Right cardiac atrium (tissue), 5 donors: Measurements from ENCODE around the gene YPEL2. TPM values are rescaled to one million over a fixed set of nuclear protein-coding genes. Genes with fewer than 3 reads are reported as not detected.

ENCODE experiments used
- ATAC-seq, 2 donors: fragments of 200-7000 bp; cut with Tn5 transposase; one replicate each; pipeline versions ENCODE4 v1.8.0 to v1.9.1; 2020; ENCODE audit warnings: moderate library complexity in 2 of 2, mild to moderate bottlenecking in 1 of 2
- DNase-seq, 3 donors: peaks; one replicate each; pipeline ENCODE4 v3.0.0-alpha.2; 2020
- H3K27ac ChIP-seq: one replicate; pipeline ENCODE4 v1.5.1; 2013; ENCODE audit warnings: mild to moderate bottlenecking, low read length, control low read depth, moderate library complexity
- H3K27me3 ChIP-seq: one replicate; pipeline ENCODE4 v1.6.1; 2013; ENCODE audit not compliant: control insufficient read depth, insufficient read depth
- H3K4me1 ChIP-seq: one replicate; pipeline ENCODE4 v1.6.1; 2013; ENCODE audit warnings: low read length; ENCODE audit not compliant: control insufficient read depth, insufficient read depth
- H3K4me3 ChIP-seq: one replicate; pipeline ENCODE4 v1.5.1; 2013; ENCODE audit warnings: low read length, control low read depth
- H3K9me3 ChIP-seq: one replicate; pipeline ENCODE4 v1.6.1; 2013; ENCODE audit warnings: low read length; ENCODE audit not compliant: control insufficient read depth
- WGBS: extraction: QIAGEN DNeasy Blood & Tissue Kit; methylation state at CpG from one replicate; pipeline ENCODE4 v1.1.7; 2013; 5-methylcytosine and 5-hydroxymethylcytosine counted together
- intact Hi-C, 4 donors: fragments of 100-400 bp; cut with DNase I; formaldehyde crosslinking; loops; one replicate each; pipeline versions ENCODE4 v1.11.0 to v1.14.0; 2022 to 2023
- polyA plus RNA-seq: library from polyadenylated mRNA; stranded (reverse); fragments of 200-250 nt; gene quantifications from one replicate; pipeline ENCODE4 v1.2.3, GENCODE V29; 2013
- total RNA-seq, 4 donors: library from RNA; stranded (reverse); fragmentation: NEBNext Ultra II Directional; extraction: Animal tissue kit (Norgen Biotek cat#: 25700); gene quantifications; one replicate each; pipeline ENCODE4 v1.2.1, GENCODE V29; 2021
- donor health status: healthy with polysubstance abuse.
- donor health status: DM: no; HTN: yes; CAD: no.
- donor health status: DM: no; HTN: no; CAD: no.
- donor health status: DM: no; HTN: yes; CAD: no; lungs with severe emphysema.
- donor health status: DM: yes; HTN: yes; CAD: no.

YPEL2 gene
- total and polyA plus RNA-seq, 5 donors, result 12.5 to 33.9 (median 23.1) TPM

- H3K4me3 ChIP-seq, result no peak overlapping the region
- WGBS, result 94% methylated on average over 9 of the region's 9 CpGs
- H3K27me3 ChIP-seq, result no peaks in the 10 kb centered on the region
- ATAC-seq (no peak), DNase-seq (no peak)
- intact Hi-C loops, result no loop called here
- no peaks in the 10 kb centered on the region for H3K4me1 ChIP-seq
- no peak overlapping the region for H3K27ac ChIP-seq
- no peaks in the 10 kb centered on the region for H3K9me3 ChIP-seq
Measured at GRCh38 chr17:59396134-59396826, 64.8 kb downstream of the YPEL2 start.

DNA sequence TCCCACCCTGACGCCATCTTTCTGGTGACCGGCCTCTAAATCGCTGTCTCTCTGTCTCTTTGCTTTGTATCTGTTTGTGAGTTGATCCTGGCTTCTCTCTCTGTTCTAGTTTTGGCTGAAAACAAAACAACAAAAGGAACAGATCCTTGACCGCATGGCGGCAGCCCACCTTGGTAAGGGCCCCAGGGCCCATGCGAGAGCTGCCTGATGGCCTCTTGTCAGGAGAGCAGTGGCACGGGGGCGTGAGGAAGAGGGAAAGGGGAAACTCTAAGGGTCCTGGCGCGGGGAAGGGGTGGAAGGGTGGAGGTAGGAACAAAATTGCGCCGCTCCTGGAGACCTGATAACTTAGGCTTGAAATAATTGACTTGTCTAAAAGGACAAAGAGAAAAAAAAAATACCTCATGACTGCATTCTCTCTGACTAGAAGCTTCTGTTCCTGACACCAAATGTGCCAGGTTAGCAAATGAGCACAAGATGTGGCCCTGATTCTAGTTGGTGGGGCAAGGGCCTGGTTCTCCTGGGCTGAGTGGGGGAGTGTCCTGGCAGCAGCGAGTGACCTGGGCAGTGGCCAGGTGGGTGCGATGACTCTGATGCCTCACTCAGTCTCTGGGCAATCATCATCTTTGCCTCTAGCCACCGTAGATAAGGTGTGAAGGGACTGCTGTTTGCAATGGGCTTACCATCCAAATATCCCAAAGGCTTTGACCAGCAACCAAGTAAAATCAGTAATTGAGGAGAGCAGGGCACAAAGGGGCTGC lies 66.0 kb downstream of the YPEL2 start:
- Histone ChIP-seq H3K27ac (no peak overlapping the region), H3K9me3 (no peaks in the 10 kb centered on the region), H3K4me3 (no peak overlapping the region), H3K4me1 (no peaks in the 10 kb centered on the region), H3K27me3 (no peaks in the 10 kb centered on the region)
- WGBS, result 92% methylated on average over 15 of the region's 15 CpGs
- ATAC-seq (no peak), DNase-seq (no peak)
- intact Hi-C loops, result no loop called here

DNA sequence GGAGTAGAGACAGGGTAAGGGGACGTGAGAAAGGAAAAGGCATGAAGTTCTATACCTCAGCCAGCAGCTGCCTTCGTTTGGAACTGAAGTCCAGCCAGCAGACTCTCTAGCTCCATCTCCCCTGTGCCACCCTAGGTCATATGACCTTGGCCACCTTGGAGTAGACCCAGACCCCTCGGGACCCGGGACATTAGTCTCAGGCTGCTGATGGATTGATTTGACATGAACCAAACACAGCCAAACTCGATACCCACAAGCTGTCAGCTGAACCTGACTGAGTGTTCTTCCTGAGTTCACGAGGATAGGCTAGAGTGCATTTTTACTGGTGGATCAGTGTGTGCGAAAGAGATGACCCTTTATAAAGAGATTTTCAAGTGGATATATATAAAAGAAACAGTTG lies 68.5 kb downstream of the YPEL2 start:
- Histone ChIP-seq H3K27me3 (no peaks in the 10 kb centered on the region), H3K4me3 (no peak overlapping the region), H3K9me3 (no peaks in the 10 kb centered on the region), H3K27ac (peak overlapping the region; percentile 63), H3K4me1 (no peaks in the 10 kb centered on the region)
- 43% methylated on average over 7 of the region's 7 CpGs for WGBS
- DNase-seq (no peak), ATAC-seq (peak in 1 of 2 donors; percentile 42)
- intact Hi-C loops, result no loop called here

- DNase-seq, result no peak
- intact Hi-C loops, result no loop called here
- Histone ChIP-seq H3K27me3 (no peaks in the 10 kb centered on the region), H3K27ac (no peak overlapping the region), H3K4me1 (no peaks in the 10 kb centered on the region), H3K4me3 (no peak overlapping the region), H3K9me3 (no peaks in the 10 kb centered on the region)
- no peak for ATAC-seq
- 76% methylated on average over 5 of the region's 5 CpGs for WGBS
Measured at GRCh38 chr17:59400858-59401257, 69.4 kb downstream of the YPEL2 start.

DNA sequence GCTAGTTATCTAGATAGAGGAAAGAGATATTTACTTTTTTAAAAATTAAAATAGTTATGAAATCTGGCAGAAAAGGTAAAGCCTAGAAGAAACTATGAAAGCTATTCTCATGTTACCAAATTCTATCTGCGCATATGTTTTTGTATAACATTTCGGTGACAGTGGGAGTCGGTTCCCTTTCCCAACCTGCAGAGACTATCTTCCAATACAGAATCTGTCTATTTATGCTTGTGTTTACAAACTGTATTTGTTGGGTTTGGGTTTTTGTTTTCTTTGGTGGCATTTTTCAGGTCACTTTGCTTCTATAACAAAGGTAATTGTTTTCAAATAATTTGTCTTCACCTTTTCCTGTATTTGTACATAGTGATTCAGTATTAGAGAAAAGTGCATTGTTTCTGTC lies 69.8 kb downstream of the YPEL2 start:
- no peak for ATAC-seq

DNA sequence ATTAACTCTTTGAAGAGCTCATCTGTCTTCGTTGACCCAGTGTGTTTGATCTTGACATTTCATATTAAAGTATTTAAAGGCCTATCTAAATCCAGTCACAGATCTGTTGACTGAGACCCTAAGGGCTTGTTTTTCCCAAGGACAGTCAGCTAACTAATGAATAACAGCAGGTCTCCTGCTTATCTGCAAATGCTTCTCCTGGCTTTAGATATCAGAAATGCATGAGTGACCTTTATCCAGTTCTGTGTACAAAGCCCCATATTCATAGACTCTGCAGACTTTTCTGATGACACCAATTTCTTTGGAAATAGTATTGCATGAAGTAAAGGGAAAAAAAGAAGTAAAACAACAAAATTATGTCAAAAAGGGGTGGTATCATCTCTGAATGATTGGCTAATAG lies 70.3 kb downstream of the YPEL2 start:
- ATAC-seq (no peak), DNase-seq (no peak)
- 43% methylated on average over 1 of the region's 1 CpG for WGBS
- Histone ChIP-seq H3K9me3 (no peaks in the 10 kb centered on the region), H3K27ac (no peak overlapping the region), H3K27me3 (no peaks in the 10 kb centered on the region), H3K4me1 (no peaks in the 10 kb centered on the region), H3K4me3 (no peak overlapping the region)
- intact Hi-C loops, result no loop called here

More for the DNA sequence above, 69.8 kb downstream of the YPEL2 start:
- H3K9me3 ChIP-seq, result no peaks in the 10 kb centered on the region
- H3K27me3 ChIP-seq, result no peaks in the 10 kb centered on the region
- 95% methylated on average over 3 of the region's 3 CpGs for WGBS
- intact Hi-C loops, result no loop called here
- H3K4me1 ChIP-seq, result no peaks in the 10 kb centered on the region
- no peak overlapping the region for H3K4me3 ChIP-seq
- no peak for DNase-seq
- no peak overlapping the region for H3K27ac ChIP-seq

DNA sequence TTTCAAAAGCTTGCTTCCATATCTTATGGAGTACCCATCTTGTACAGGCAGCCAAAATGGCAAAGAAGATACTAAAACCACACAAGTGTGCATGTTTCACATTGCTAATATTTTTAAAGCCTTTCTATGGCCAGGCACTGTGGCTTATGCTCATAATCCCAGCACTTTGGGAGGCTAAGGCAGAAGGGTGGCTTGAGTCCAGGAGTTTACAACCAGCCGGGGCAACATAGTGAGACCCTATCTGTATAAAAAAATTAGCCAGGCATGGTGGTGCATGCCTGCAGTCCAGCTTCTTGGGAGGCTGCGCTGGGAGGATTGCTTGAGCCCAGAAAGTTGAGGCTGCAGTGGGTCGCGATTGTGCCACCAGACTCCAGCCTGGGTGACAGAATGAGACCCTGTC lies 71.3 kb downstream of the YPEL2 start:
- H3K27ac ChIP-seq, result no peak overlapping the region
- no peaks in the 10 kb centered on the region for H3K4me1 ChIP-seq
- no peaks in the 10 kb centered on the region for H3K9me3 ChIP-seq
- no peak for ATAC-seq
- DNase-seq, result no peak
- 93% methylated on average over 4 of the region's 4 CpGs for WGBS
- intact Hi-C loops, result no loop called here
- no peak overlapping the region for H3K4me3 ChIP-seq
- H3K27me3 ChIP-seq, result no peaks in the 10 kb centered on the region

- WGBS, result 80% methylated on average over 3 of the region's 3 CpGs
- H3K27ac ChIP-seq, result no peak overlapping the region
- no peaks in the 10 kb centered on the region for H3K4me1 ChIP-seq
Measured at GRCh38 chr17:59404471-59404870, 73.0 kb downstream of the YPEL2 start.

GRCh38 chr17:59405944-59406705 lies 74.7 kb downstream of the YPEL2 start:
- no peak for ATAC-seq
- H3K27ac ChIP-seq, result peak overlapping the region; percentile 5
- no peak for DNase-seq
- H3K4me1 ChIP-seq, result no peaks in the 10 kb centered on the region
- no peak overlapping the region for H3K4me3 ChIP-seq
- intact Hi-C loops, result no loop called here
- no peaks in the 10 kb centered on the region for H3K9me3 ChIP-seq
- H3K27me3 ChIP-seq, result no peaks in the 10 kb centered on the region
- WGBS, result 78% methylated on average over 13 of the region's 13 CpGs

More at GRCh38 chr17:59404471-59404870, 73.0 kb downstream of the YPEL2 start:
- DNase-seq (no peak), ATAC-seq (no peak)
- Histone ChIP-seq H3K27me3 (no peaks in the 10 kb centered on the region), H3K4me3 (no peak overlapping the region), H3K9me3 (no peaks in the 10 kb centered on the region)
- intact Hi-C loops, result no loop called here

- WGBS, result 42% methylated on average over 7 of the region's 7 CpGs
Measured at GRCh38 chr17:59406808-59407381, 75.4 kb downstream of the YPEL2 start.

More at GRCh38 chr17:59406808-59407381, 75.4 kb downstream of the YPEL2 start:
- H3K4me3 ChIP-seq, result no peak overlapping the region
- no peaks in the 10 kb centered on the region for H3K9me3 ChIP-seq
- ATAC-seq, result peak; percentile 70 to 77
- no peaks in the 10 kb centered on the region for H3K27me3 ChIP-seq
- no peaks in the 10 kb centered on the region for H3K4me1 ChIP-seq
- DNase-seq, result no peak
- peak overlapping the region; percentile 67 for H3K27ac ChIP-seq
- intact Hi-C loops, result no loop called here
